Breast epithelium (tissue), 3 donors: ENCODE data around the gene BTF3.

ENCODE experiments used
- CTCF ChIP-seq, 3 donors: fragments of 450-650 bp; IDR thresholded peaks; one replicate each; pipeline ENCODE4 v1.5.1; 2016 to 2017; ENCODE audit warnings: antibody characterized with exemption in 3 of 3, mild to moderate bottlenecking in 3 of 3, moderate library complexity in 3 of 3
- POLR2AphosphoS5 ChIP-seq, 3 donors: sonication (generic); formaldehyde crosslinking; IDR thresholded peaks; one replicate each; pipeline ENCODE4 v1.6.1; 2017; ENCODE audit warnings: antibody characterized with exemption in 3 of 3

GRCh38 chr5:73552642-73553041, 54.4 kb downstream of the BTF3 start:
- TF ChIP-seq POLR2AphosphoS5 (IDR thresholded peaks at IDR 0.05) (no peak), CTCF (IDR thresholded peaks at IDR 0.05) (no peak)
